ENCODE data around the gene CHIT1.

The CHIT1 gene

GRCh38 chr1:203214871-203215270 is 14.6 kb downstream of the CHIT1 start:
- DNase-seq (ENCODE audit: low spot score) = no peak
- no CpG with 5 or more reads among the region's 7 CpGs for WGBS, 2 donors (ENCODE audit: extremely low coverage in 2 of 2, insufficient read length in 2 of 2, insufficient replicate concordance in 1 of 2)

DNA sequence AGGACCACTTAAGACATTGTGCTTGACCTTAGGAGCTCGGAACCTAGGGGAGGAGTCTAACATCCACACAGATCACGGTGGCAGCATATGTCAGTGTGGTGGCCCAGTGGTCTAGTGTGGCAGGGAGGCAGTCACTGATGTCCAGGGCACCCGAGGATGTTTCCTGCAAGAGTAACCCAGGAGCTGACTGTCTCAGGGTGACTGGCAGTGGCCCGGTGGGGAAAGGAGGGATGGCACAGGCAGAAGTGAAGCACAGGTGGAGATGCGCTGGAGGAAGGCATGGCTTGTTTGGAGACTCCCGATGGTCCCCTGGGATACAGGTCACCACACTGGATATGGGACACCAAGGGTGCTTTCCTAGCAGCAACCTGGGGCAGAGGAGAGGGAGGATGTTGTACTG is 16.3 kb downstream of the CHIT1 start:
- Histone ChIP-seq H2BK5ac (ENCODE audit: low read length) (no peak overlapping the region), H4K91ac (ENCODE audit: low read depth, low read length, poor library complexity) (no peak overlapping the region), H3K4me1 (ENCODE audit: control insufficient read depth in 2 of 2, insufficient read depth in 1 of 2, low read depth in 1 of 2, low read length in 2 of 2) (peaks cover 0 to 6% of the 10 kb centered on the region in 2 donors), H4K8ac (ENCODE audit: low read depth, low read length) (no peak overlapping the region), H3K27ac (replicated peaks; ENCODE audit: low read length) (no peak overlapping the region), H3K9me3 (replicated peaks in 1 of 2; ENCODE audit: control insufficient read depth in 2 of 2, insufficient read depth in 1 of 2, low read depth in 1 of 2, low read length in 2 of 2) (no peaks in the 10 kb centered on the region), H2BK120ac (ENCODE audit: low read depth, low read length) (no peak overlapping the region), H3K79me1 (ENCODE audit: low read depth, low read length) (no peaks in the 10 kb centered on the region), H3K18ac (ENCODE audit: low read length) (peak overlapping the region; percentile 40), H3K27me3 (ENCODE audit: control insufficient read depth in 3 of 3, insufficient read depth in 3 of 3, low read depth in 1 of 3, low read length in 3 of 3) (peaks cover 0 to 29% (median 0%) of the 10 kb centered on the region in 3 experiments), H2AFZ (ENCODE audit: low read length) (no peak overlapping the region), H3K36me3 (replicated peaks in 1 of 2; ENCODE audit: control insufficient read depth in 2 of 2, insufficient read depth in 2 of 2, low read length in 2 of 2) (no peaks in the 10 kb centered on the region), H2AK5ac (ENCODE audit: low read depth, low read length) (no peak overlapping the region), H2BK12ac (ENCODE audit: low read length) (no peak overlapping the region), H3K14ac (ENCODE audit: low read length) (no peak overlapping the region), H3K4ac (ENCODE audit: low read length) (no peak overlapping the region), H3K4me2 (ENCODE audit: insufficient read depth, low read length, poor library complexity, severe bottlenecking) (no peak overlapping the region), H2BK15ac (ENCODE audit: low read length) (peak overlapping the region; percentile 33), H3K4me3 (ENCODE audit: low read length in 2 of 2) (no peak overlapping the region), H3K9ac (ENCODE audit: low read depth, low read length, poor library complexity) (no peak overlapping the region), H3K23ac (ENCODE audit: low read depth, low read length, poor library complexity) (peak overlapping the region; percentile 23)
- no peak for DNase-seq (ENCODE audit: low spot score)
- no CpG with 5 or more reads among the region's 6 CpGs for WGBS, 2 donors (ENCODE audit: extremely low coverage in 2 of 2, insufficient read length in 2 of 2, insufficient replicate concordance in 1 of 2)

More at GRCh38 chr1:203214871-203215270, 14.6 kb downstream of the CHIT1 start:
- H4K91ac ChIP-seq (ENCODE audit: low read depth, low read length, poor library complexity) = no peak overlapping the region
- no peak overlapping the region for H2AK5ac ChIP-seq (ENCODE audit: low read depth, low read length)
- H3K9me3 ChIP-seq (replicated peaks in 1 of 2; ENCODE audit: control insufficient read depth in 2 of 2, insufficient read depth in 1 of 2, low read depth in 1 of 2, low read length in 2 of 2) = no peaks in the 10 kb centered on the region
- peaks cover 0 to 44% (median 0%) of the 10 kb centered on the region in 3 experiments for H3K27me3 ChIP-seq (ENCODE audit: control insufficient read depth in 3 of 3, insufficient read depth in 3 of 3, low read depth in 1 of 3, low read length in 3 of 3)
- no peaks in the 10 kb centered on the region for H3K79me1 ChIP-seq (ENCODE audit: low read depth, low read length)
- no peak overlapping the region for H2BK12ac ChIP-seq (ENCODE audit: low read length)
- no peak overlapping the region for H3K18ac ChIP-seq (ENCODE audit: low read length)
- H3K36me3 ChIP-seq (replicated peaks in 1 of 2; ENCODE audit: control insufficient read depth in 2 of 2, insufficient read depth in 2 of 2, low read length in 2 of 2) = no peaks in the 10 kb centered on the region
- no peak overlapping the region for H3K4ac ChIP-seq (ENCODE audit: low read length)
- H4K8ac ChIP-seq (ENCODE audit: low read depth, low read length) = no peak overlapping the region
- H2BK120ac ChIP-seq (ENCODE audit: low read depth, low read length) = no peak overlapping the region
- H3K23ac ChIP-seq (ENCODE audit: low read depth, low read length, poor library complexity) = no peak overlapping the region
- H3K27ac ChIP-seq (replicated peaks; ENCODE audit: low read length) = no peak overlapping the region
- H2AFZ ChIP-seq (ENCODE audit: low read length) = no peak overlapping the region
- peaks cover 0 to 6% of the 10 kb centered on the region in 2 donors for H3K4me1 ChIP-seq (ENCODE audit: control insufficient read depth in 2 of 2, insufficient read depth in 1 of 2, low read depth in 1 of 2, low read length in 2 of 2)
- no peak overlapping the region for H3K9ac ChIP-seq (ENCODE audit: low read depth, low read length, poor library complexity)
- no peak overlapping the region for H3K14ac ChIP-seq (ENCODE audit: low read length)
- no peak overlapping the region for H3K4me3 ChIP-seq (ENCODE audit: low read length in 2 of 2)
- no peak overlapping the region for H3K4me2 ChIP-seq (ENCODE audit: insufficient read depth, low read length, poor library complexity, severe bottlenecking)
- peak overlapping the region; percentile 8 for H2BK15ac ChIP-seq (ENCODE audit: low read length)
- no peak overlapping the region for H2BK5ac ChIP-seq (ENCODE audit: low read length)

DNA sequence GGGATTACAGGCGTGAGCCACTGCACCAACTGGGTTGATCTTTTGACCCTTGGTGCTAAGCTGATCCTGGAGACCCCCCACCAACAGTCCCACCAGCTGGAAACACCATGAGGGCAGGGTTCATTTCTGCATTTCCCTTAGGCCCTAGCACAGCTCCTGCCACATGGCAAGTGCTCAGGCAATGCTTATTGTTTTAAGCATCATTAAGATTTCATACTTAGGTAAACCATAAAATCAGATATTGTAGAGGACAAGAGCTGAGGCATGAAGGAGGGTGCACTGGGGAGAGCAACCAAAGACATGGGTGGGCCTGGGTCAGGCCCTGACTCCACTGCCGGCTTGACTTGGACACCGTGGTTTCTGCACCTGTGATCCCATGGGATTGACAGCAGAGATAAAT is 17.7 kb downstream of the CHIT1 start:
- Histone ChIP-seq H3K4me2 (ENCODE audit: insufficient read depth, low read length, poor library complexity, severe bottlenecking) (no peak overlapping the region), H3K23ac (ENCODE audit: low read depth, low read length, poor library complexity) (no peak overlapping the region), H3K9ac (ENCODE audit: low read depth, low read length, poor library complexity) (no peak overlapping the region), H2BK5ac (ENCODE audit: low read length) (no peak overlapping the region), H3K18ac (ENCODE audit: low read length) (no peak overlapping the region), H4K8ac (ENCODE audit: low read depth, low read length) (no peak overlapping the region), H2BK12ac (ENCODE audit: low read length) (no peak overlapping the region), H3K36me3 (replicated peaks in 1 of 2; ENCODE audit: control insufficient read depth in 2 of 2, insufficient read depth in 2 of 2, low read length in 2 of 2) (no peaks in the 10 kb centered on the region), H3K79me1 (ENCODE audit: low read depth, low read length) (no peaks in the 10 kb centered on the region), H3K9me3 (replicated peaks in 1 of 2; ENCODE audit: control insufficient read depth in 2 of 2, insufficient read depth in 1 of 2, low read depth in 1 of 2, low read length in 2 of 2) (no peaks in the 10 kb centered on the region), H3K14ac (ENCODE audit: low read length) (no peak overlapping the region), H2AFZ (ENCODE audit: low read length) (no peak overlapping the region), H3K27me3 (ENCODE audit: control insufficient read depth in 3 of 3, insufficient read depth in 3 of 3, low read depth in 1 of 3, low read length in 3 of 3) (peaks cover 0 to 19% (median 0%) of the 10 kb centered on the region in 3 experiments), H2BK15ac (ENCODE audit: low read length) (no peak overlapping the region), H3K27ac (replicated peaks; ENCODE audit: low read length) (no peak overlapping the region), H3K4me1 (ENCODE audit: control insufficient read depth in 2 of 2, insufficient read depth in 1 of 2, low read depth in 1 of 2, low read length in 2 of 2) (peaks cover 0 to 6% of the 10 kb centered on the region in 2 donors), H2BK120ac (ENCODE audit: low read depth, low read length) (no peak overlapping the region), H2AK5ac (ENCODE audit: low read depth, low read length) (no peak overlapping the region), H4K91ac (ENCODE audit: low read depth, low read length, poor library complexity) (no peak overlapping the region), H3K4me3 (ENCODE audit: low read length in 2 of 2) (no peak overlapping the region), H3K4ac (ENCODE audit: low read length) (no peak overlapping the region)
- no CpG with 5 or more reads among the region's 3 CpGs for WGBS, 2 donors (ENCODE audit: extremely low coverage in 2 of 2, insufficient read length in 2 of 2, insufficient replicate concordance in 1 of 2)
- no peak for DNase-seq (ENCODE audit: low spot score)

- H3K23ac ChIP-seq (ENCODE audit: low read depth, low read length, poor library complexity) = no peak overlapping the region
- H4K91ac ChIP-seq (ENCODE audit: low read depth, low read length, poor library complexity) = no peak overlapping the region
- H2BK5ac ChIP-seq (ENCODE audit: low read length) = no peak overlapping the region
- H3K27me3 ChIP-seq (ENCODE audit: control insufficient read depth in 3 of 3, insufficient read depth in 3 of 3, low read depth in 1 of 3, low read length in 3 of 3) = peaks cover 0 to 12% (median 0%) of the 10 kb centered on the region in 3 experiments
- H3K4me3 ChIP-seq (ENCODE audit: low read length in 2 of 2) = no peak overlapping the region
- no peak for DNase-seq (ENCODE audit: low spot score)
- H3K27ac ChIP-seq (replicated peaks; ENCODE audit: low read length) = no peak overlapping the region
- peaks cover 0 to 11% of the 10 kb centered on the region in 2 donors for H3K4me1 ChIP-seq (ENCODE audit: control insufficient read depth in 2 of 2, insufficient read depth in 1 of 2, low read depth in 1 of 2, low read length in 2 of 2)
- H3K18ac ChIP-seq (ENCODE audit: low read length) = no peak overlapping the region
- H3K4me2 ChIP-seq (ENCODE audit: insufficient read depth, low read length, poor library complexity, severe bottlenecking) = no peak overlapping the region
- no peak overlapping the region for H2BK120ac ChIP-seq (ENCODE audit: low read depth, low read length)
- H2BK15ac ChIP-seq (ENCODE audit: low read length) = no peak overlapping the region
- no peak overlapping the region for H3K14ac ChIP-seq (ENCODE audit: low read length)
- H3K79me1 ChIP-seq (ENCODE audit: low read depth, low read length) = no peaks in the 10 kb centered on the region
- H3K36me3 ChIP-seq (replicated peaks in 1 of 2; ENCODE audit: control insufficient read depth in 2 of 2, insufficient read depth in 2 of 2, low read length in 2 of 2) = no peaks in the 10 kb centered on the region
- H2BK12ac ChIP-seq (ENCODE audit: low read length) = no peak overlapping the region
- H3K4ac ChIP-seq (ENCODE audit: low read length) = no peak overlapping the region
- H2AFZ ChIP-seq (ENCODE audit: low read length) = no peak overlapping the region
- no peak overlapping the region for H3K9ac ChIP-seq (ENCODE audit: low read depth, low read length, poor library complexity)
- H3K9me3 ChIP-seq (replicated peaks in 1 of 2; ENCODE audit: control insufficient read depth in 2 of 2, insufficient read depth in 1 of 2, low read depth in 1 of 2, low read length in 2 of 2) = no peaks in the 10 kb centered on the region
- no peak overlapping the region for H4K8ac ChIP-seq (ENCODE audit: low read depth, low read length)
- H2AK5ac ChIP-seq (ENCODE audit: low read depth, low read length) = no peak overlapping the region
These were observed 18.5 kb downstream of the CHIT1 start for GRCh38 chr1:203210988-203211387.

Data from neuronal stem cell (in vitro differentiated cells).